Ishikawa (cell line): ENCODE data around the gene NIPAL4.

Experiments
- CEBPB ChIP-seq: IDR thresholded peaks from 2 replicates; pipeline ENCODE4 v1.6.1; 2012
- CREB1 ChIP-seq: IDR thresholded peaks from 2 replicates; pipeline ENCODE4 v1.6.1; 2012; ENCODE audit warnings: low read depth
- EGR1 ChIP-seq: IDR thresholded peaks from 2 replicates; pipeline ENCODE4 v1.6.1; 2012
- EP300 ChIP-seq: IDR thresholded peaks from 2 replicates; pipeline ENCODE4 v1.6.1; 2012; ENCODE audit warnings: borderline replicate concordance
- FOXM1 ChIP-seq: IDR thresholded peaks from 2 replicates; pipeline ENCODE4 v1.6.1; 2012; ENCODE audit warnings: low read depth, borderline replicate concordance
- MAX ChIP-seq: IDR thresholded peaks from 2 replicates; pipeline ENCODE4 v1.6.1; 2012
- NFIC ChIP-seq: IDR thresholded peaks from 2 replicates; pipeline ENCODE4 v1.6.1; 2012
- RAD21 ChIP-seq: IDR thresholded peaks from 2 replicates; pipeline ENCODE4 v1.6.1; 2012; ENCODE audit warnings: low read depth
- TAF1 ChIP-seq: IDR thresholded peaks from 2 replicates; pipeline ENCODE4 v1.6.1; 2012; ENCODE audit warnings: low read depth, mild to moderate bottlenecking
- TCF12 ChIP-seq: IDR thresholded peaks from 2 replicates; pipeline ENCODE4 v1.6.1; 2012; ENCODE audit warnings: low read depth
- TEAD4 ChIP-seq: IDR thresholded peaks from 2 replicates; pipeline ENCODE4 v1.6.1; 2012
- YY1 ChIP-seq: IDR thresholded peaks from 2 replicates; pipeline ENCODE4 v1.6.1; 2012; ENCODE audit warnings: low read depth
- ZBTB7A ChIP-seq: IDR thresholded peaks from 2 replicates; pipeline ENCODE4 v1.6.1; 2012; ENCODE audit warnings: low read depth
- TF ChIP-seq, protein P1 (sequence below): IDR thresholded peaks from 2 replicates; pipeline ENCODE4 v1.6.1; 2012
- TF ChIP-seq, protein P2 (sequence below): IDR thresholded peaks from 2 replicates; pipeline ENCODE4 v1.6.1; 2012; ENCODE audit warnings: low read depth, mild to moderate bottlenecking

NIPAL4 gene

GRCh38 chr5:157506981-157507780 is 47.2 kb downstream of the NIPAL4 start:
- TF ChIP-seq, protein P1, sequence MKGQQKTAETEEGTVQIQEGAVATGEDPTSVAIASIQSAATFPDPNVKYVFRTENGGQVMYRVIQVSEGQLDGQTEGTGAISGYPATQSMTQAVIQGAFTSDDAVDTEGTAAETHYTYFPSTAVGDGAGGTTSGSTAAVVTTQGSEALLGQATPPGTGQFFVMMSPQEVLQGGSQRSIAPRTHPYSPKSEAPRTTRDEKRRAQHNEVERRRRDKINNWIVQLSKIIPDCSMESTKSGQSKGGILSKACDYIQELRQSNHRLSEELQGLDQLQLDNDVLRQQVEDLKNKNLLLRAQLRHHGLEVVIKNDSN = no peak
- TF ChIP-seq NFIC (no peak), EP300 (no peak), CREB1 (no peak), FOXM1 (no peak)
- TF ChIP-seq, protein P2, sequence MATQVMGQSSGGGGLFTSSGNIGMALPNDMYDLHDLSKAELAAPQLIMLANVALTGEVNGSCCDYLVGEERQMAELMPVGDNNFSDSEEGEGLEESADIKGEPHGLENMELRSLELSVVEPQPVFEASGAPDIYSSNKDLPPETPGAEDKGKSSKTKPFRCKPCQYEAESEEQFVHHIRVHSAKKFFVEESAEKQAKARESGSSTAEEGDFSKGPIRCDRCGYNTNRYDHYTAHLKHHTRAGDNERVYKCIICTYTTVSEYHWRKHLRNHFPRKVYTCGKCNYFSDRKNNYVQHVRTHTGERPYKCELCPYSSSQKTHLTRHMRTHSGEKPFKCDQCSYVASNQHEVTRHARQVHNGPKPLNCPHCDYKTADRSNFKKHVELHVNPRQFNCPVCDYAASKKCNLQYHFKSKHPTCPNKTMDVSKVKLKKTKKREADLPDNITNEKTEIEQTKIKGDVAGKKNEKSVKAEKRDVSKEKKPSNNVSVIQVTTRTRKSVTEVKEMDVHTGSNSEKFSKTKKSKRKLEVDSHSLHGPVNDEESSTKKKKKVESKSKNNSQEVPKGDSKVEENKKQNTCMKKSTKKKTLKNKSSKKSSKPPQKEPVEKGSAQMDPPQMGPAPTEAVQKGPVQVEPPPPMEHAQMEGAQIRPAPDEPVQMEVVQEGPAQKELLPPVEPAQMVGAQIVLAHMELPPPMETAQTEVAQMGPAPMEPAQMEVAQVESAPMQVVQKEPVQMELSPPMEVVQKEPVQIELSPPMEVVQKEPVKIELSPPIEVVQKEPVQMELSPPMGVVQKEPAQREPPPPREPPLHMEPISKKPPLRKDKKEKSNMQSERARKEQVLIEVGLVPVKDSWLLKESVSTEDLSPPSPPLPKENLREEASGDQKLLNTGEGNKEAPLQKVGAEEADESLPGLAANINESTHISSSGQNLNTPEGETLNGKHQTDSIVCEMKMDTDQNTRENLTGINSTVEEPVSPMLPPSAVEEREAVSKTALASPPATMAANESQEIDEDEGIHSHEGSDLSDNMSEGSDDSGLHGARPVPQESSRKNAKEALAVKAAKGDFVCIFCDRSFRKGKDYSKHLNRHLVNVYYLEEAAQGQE = no peak

- TF ChIP-seq YY1 = no peak
- TF ChIP-seq EGR1 = no peak
- TF ChIP-seq NFIC = no peak
- TF ChIP-seq CREB1 = no peak
- no peak for TF ChIP-seq CEBPB
- no peak for TF ChIP-seq RAD21
- no peak for TF ChIP-seq TEAD4
- no peak for TF ChIP-seq TCF12
- no peak for TF ChIP-seq MAX
- TF ChIP-seq FOXM1 = no peak
- TF ChIP-seq, protein P1 = no peak
- TF ChIP-seq TAF1 = no peak
- no peak for TF ChIP-seq ZBTB7A
- no peak for TF ChIP-seq EP300
- TF ChIP-seq, protein P2 = no peak
Measured at GRCh38 chr5:157509093-157509492, 49.1 kb downstream of the NIPAL4 start.

DNA sequence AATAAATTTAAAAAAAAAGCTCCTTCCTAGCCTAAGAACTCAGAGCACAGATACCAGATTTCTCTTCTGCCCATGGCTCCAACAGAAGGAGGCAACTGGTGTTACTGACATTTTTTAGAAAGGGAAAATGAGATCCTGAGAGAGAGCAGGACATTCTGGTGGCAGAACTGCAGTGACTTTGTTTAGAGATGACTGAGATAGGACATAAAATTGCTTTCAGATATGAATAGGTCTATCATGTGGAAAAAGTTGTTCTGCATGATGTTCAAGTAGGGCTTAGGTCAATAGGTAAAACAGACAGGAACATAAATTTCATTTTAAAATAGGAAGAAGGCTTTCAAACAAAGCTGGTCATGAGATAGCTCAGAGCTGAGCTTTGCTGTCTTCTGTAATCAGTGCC is 49.6 kb downstream of the NIPAL4 start:
- TF ChIP-seq, protein P2 = no peak
- TF ChIP-seq ZBTB7A (no peak), CREB1 (no peak), FOXM1 (no peak), TCF12 (no peak), CEBPB (no peak), TEAD4 (no peak), NFIC (no peak), TAF1 (no peak), RAD21 (no peak), MAX (no peak), YY1 (no peak)

DNA sequence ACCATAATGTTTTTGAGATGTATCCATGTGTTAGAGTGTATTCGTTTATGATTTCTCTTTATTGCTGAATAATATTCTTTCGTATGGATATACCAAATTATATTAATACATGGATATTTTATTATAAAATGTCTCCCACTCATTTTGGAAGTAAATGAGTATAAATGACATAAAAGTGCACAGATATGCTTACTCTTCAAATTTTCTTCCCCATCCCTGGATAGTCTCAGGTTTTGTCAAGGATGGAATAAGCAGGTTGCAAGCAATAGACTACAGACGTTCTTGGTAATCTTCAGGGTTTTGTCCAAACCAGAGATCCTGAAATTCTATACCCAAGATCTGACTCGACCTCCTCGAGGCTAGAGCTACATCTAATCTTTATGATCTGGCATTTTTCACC is 50.7 kb downstream of the NIPAL4 start:
- TF ChIP-seq ZBTB7A (no peak), FOXM1 (no peak), EP300 (no peak), NFIC (no peak), RAD21 (no peak), TEAD4 (no peak), TCF12 (no peak), TAF1 (no peak), EGR1 (no peak), MAX (no peak), CEBPB (no peak), CREB1 (no peak)
- TF ChIP-seq, protein P1 = no peak
- TF ChIP-seq, protein P2 = no peak
